NCI-H2196 (cell line): ENCODE data around the gene CDC5L.
A peak's percentile ranks its signal among the peaks of the same experiment; 100 is the strongest.
"Not testable (repeated sequence)": the region's sequence is repeated elsewhere in the genome, so short reads cannot be mapped to it uniquely, and the experiment has no call there.

Source experiments
- DNase-seq: peaks from one replicate; lab custom pipeline; 2025; ENCODE audit not compliant: unreplicated experiment; lab: John Stamatoyannopoulos, UW

CDC5L gene

DNA sequence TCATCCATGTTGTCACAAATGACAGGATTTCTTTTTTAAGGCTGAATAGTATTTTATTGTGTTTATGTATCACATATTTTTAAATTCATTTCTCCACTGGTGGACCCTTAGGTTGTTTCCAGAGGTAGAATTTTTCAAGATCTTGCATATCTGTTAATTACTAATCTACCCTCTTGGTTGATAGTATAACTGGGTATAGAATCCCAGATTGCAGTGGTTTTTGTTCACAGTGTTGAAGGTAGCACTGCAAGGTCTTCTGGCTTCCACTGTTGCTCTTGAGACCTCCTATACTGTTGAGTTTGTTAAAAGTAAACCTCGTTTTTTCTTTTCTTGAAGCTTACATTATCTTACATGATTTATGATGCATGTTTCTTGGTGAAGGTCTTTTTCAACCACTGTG, 22.9 kb downstream of the CDC5L start:
- no peak for DNase-seq

DNA sequence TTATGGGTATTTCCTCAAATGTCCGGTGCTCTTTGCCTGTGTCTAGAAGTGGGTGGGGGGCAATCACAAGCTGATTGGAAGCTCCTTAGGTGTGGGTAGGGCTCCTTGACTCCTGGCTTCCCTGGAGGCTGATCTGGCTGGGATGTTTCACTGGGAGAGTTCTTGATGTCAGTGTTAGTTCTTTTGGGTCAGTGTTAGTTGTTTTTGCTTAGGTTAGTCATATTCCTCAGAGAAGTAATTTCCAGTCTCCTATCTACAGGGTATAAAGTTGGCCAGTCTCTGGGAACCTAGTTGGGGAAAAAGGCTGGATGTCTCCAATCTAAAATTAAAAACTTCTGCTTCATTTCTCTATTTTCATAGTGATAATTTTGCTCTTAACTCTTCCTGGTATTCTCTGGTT, 23.6 kb downstream of the CDC5L start:
- no peak for DNase-seq

DNA sequence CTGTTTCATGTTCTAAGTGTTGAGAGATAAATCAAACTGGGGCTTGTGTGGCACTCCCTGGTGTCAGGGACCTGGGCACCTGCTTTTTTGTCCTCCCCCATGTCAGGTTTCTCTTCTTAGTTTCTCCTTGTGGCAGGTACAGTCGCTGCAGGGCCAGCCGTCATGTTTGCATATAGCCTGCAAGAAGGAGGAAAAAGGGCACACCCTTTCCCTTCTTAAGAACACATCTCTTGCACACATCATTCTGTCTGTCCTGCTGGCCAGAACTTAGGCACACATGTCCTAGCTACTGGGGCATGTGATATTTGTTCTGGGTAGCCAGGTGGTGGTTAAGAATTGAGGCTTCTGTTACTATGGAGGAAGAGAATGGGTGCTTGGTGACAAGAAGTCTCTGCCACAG, 27.9 kb downstream of the CDC5L start:
- DNase-seq = no peak

DNA sequence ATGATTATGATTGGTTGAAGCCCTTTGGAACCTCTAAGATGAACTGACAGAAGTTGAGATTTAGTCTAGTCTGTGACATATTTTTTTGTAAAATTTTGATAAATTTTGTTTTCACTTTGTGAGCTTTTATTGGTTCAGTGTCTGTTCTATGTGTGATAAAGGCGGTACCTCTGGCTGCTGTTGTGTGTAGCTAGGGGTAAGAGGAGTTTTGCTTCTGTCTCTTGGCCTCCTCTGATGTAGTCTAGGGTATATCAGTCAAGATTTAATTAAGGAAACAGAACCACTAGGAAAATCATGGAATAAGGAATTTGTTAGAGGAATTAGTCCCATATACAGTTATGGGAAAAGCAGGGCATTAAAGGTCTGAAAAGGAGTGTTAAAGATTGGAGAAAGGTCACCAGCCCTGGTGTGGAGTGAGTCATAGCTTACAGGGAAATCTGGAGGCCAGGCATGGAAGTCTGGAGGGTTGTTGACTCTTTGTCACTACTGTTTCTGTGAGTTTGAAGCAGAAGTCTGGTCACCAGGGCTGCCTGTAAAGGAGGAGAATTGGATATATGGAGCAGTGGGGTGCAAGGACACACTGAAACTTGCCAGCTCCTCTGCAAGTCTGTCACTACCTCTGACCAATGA, 28.5 kb downstream of the CDC5L start:
- no peak for DNase-seq

DNA sequence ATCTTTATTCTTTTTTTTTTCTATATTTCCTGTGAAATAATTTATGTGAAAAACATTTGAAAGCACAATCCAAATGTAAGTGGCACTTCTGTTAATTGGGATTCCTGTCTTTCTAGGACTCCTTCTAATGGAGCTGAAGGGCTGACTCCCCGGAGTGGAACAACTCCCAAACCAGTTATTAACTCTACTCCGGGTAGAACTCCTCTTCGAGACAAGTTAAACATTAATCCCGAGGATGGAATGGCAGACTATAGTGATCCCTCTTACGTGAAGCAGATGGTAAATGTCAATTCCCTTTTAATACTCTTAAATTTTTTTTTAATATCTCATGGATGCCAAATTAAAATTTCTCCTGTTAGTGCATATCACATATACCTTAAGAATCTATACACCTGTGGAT, 35.0 kb downstream of the CDC5L start:
- no peak for DNase-seq

DNA sequence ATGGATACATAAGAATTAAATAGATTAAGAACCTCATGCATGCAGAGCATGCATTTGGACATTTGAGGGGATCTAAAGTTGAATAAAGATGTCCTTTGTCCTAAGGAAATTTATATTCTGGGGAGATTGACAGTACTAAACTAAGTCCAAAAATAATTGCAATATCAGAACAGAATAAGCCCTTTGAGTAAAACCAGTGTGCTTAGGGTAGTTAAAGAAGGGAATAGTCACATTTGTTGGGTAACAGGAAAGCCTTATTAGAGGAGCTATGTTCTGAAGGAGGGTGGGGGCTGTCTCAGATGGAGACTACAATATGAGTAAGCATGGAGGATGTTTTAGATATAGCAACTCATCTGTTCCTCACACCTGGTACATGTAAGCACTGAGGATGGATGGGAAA, 35.8 kb downstream of the CDC5L start:
- DNase-seq = no peak

DNA sequence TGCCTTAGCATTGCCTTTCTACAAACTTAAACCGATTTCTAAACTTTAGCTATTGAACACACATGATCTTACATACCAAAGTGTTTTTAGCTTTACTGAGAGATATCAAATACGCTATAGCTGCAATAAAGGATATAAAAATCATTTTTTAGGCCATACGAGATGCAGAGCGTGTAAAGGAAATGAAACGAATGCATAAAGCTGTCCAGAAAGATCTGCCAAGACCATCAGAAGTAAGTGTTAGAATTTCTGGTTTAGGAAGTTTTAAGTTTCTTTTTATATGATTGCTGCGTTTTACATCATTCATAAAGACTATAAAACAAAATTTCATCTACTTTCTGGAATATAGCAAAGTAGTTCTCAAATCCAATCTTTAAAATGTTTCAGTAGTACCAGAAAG, 38.4 kb downstream of the CDC5L start:
- no peak for DNase-seq

DNA sequence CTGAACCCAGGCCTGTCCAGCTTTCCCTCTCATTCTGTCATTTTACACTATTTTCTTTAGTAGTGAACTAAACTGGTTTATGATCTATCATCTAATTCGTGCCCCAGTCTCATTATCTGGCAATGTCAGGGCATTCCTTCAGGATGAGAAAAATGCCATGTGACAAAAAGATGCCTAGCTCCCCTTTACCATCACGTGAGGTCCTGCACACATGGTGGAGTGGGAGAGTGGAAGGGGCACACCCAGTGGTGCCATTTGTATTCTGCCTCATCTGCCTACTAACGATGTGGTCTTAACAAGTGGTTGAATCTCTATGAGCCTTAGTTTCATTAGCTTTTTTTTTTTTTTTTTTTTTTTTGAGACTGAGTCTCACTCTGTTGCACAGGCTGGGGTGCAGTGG, 41.2 kb downstream of the CDC5L start:
- no peak for DNase-seq

DNA sequence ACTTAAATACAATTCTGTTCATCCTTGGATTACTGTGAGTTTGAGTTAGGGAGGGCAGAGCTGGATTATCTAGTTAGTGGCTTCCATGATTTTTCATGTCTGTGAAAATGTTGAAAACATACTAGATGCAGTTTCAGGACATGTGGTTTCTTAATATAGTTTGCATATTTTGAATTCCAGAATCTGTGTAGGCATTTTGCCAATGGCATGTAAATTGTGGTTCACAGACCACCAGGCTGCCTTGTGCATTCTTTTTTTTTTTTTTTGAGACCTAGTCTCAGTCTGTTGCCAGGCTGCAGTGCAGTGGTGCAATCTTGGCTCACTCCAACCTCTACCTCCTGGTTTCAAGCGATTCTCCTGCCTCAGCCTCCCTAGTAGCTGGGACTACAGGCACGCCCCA, 42.8 kb downstream of the CDC5L start:
- DNase-seq = no peak

DNA sequence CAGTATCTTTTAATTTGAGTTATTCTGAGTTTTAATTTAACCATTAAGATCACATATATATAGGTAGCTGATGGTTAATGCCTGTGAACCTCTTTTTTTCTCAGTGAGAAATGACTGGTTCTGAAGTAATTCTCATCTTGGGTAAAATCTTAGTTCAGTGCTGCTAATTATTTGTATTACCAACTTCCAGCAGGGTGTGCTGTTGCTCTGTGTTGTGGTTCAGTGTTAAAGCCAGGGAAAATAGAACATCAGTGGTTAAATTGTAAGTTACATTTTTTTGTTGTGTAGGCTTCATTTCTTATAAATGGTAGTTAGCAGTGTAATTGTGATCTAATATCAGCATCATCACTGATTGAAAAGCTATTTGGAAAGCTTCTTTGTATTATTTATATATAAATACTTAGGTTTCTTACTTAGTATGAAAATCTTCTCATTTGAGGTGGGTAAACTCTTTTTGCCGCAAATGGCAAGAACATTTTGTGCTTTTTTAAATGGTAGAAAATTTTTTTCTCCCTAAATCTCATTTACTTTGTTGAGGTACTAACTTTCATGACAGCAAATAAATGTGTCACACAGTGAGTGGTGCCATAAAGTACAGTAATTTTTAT, 43.7 kb downstream of the CDC5L start:
- DNase-seq = peak; percentile 56

DNA sequence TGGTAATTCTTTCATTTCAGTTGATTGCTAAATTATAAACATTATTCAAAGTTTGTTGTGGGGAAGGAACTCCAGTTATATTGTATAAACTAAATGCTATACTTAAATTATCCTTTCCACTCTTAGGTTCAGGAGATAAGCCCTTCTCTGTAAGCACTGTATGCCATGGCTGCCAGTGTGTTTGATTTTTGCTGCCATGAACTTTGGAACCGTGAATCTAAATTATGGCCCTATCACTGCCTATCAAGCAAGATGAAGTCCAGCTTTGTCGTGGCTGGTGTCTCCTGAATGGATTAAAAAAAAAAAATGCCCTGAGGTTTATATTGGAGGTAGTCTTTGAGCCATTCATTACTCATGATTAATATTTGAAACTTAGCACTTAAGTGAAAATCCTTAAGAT, 44.7 kb downstream of the CDC5L start:
- no peak for DNase-seq

DNA sequence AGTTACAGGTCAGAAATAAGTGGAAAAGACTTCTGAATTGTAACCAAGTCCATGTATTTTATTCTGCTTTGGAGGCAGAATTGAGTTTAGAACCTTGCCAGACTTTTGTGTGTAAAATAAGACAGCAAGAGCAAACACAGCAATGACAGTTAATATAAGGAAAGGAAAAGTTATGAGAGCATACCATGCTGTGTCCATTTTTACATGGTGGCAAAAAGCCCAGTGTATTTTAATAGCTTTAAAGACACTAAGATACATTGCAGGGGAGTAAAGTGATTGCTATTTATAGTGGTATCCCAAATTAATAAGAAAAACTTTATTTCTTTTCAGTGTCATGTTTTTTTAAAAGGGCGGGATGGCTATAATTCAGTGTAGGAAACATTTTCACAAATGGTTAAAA, 45.2 kb downstream of the CDC5L start:
- no peak for DNase-seq

DNA sequence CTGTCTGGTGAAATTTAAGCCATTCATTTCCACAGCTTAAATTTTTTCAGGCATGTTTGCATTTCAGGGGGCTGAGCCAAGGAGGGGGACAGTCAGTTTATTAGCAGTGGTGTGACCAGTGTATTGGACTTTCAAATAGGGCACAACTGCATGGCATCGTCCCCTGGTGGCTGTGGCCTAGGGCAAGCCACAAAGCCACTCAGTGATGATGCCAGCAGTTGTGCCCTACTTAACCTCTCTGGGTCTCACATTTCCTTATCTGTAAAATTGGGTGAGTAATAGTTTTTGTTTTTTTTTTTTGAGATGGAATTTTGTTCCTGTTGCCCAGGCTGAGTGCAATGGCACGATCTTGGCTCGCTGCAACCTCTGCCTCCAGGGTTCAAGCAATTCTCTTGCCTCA, 48.0 kb downstream of the CDC5L start:
- DNase-seq = no peak

DNA sequence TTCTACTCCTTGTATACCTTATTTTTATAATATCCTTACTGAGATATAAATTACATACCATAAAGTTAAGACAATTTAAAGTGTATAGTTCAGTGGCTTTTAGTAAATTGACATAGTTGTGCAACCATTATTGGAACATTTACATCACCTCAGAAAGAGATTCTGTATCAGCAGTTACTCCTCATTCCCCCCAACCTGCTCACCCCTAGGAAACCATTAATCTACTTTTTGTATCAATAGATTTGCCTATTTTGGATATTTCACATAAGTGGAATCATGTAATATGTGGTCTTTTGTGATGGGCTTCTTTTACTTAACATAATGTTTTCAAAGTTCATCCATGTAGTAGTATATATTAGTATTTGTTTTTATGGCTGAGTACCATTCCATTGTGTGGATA, 51.3 kb downstream of the CDC5L start:
- DNase-seq = no peak

DNA sequence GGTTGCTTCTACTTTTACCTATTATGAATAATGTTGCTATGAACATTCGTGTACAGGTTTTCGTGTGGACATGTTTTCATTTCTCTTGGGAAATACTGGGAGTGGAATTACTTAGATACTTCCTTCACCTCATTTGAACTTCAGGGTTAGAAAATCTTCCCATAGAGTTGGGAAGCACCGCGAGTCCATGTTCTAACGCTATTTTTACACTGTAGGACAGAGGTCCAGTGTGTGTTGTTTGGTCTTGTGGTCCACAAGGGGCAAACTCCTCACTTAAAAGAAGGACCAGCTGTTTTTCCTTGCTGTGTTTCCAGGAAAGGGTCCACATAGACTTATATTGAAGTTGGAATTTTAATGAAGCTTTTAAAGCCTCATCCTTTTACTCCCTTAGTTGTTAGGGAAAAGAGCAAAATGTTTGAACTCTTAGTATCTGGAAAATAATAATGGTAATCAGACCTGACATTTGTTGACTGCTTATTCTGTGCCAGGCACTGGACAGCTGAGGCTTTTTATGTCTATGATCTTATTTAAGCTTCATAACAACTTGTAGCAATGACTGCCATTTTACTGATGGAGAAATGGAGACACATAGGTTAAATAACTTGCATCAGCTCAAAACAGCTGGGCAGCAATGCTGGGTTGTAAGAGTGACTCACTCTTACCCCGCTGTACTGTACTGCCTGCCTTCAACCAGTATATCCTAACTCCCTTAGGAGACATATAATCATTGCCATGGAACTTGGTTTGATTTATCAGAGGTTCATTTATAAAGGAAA, 52.0 kb downstream of the CDC5L start:
- no peak for DNase-seq

DNA sequence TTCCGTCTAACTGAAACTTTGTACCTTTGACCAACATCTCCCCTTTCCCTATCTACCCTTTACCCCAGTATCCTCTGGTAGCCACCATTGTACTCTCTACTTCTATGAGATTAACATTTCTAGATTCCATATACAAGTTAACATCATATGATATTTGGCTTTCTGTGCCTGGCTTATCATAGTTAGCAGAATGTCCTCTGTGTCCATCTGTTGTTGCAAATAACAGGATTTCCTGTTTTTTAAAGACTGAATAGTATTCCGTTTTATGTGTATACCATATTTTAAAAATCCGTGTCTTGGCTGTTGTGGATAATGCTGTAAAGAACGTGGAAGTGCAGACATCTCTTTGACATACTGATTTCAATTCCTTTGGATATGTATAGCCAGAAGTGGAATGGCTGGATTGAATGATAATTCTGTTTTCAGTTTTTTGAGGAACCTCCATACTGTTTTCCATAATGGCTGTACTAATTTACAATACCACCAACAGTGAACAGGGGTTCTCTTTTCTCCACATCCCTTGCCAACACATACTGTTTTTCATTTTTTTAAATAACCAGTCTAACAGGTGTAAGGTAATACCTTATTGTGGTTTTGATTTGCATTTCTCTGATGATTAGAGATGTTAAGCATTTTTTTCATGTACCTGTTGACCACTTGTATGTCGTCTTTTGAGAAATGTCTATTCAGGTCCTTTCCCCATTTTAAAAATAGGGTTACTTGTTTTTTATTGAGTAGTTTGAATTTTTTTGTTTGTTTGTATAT, 53.8 kb downstream of the CDC5L start:
- DNase-seq = no peak

DNA sequence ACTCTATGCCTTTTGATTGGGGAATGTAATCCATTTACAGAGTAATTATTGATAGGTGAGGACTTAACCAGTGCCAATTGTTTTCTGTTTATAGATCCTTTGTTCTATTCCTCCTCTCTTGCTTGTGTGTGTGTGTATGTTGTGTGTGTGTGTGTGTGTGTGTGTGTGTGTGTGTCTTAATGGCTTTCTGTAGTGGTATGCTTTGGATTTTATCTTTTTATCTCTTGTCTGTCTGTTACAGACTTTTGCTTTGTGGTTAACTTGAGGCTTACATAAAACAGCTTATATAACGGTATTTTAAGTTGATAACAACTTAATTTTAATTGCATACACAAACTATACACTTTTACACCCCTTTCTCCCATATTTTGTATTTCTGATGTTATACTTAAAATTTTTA, 54.7 kb downstream of the CDC5L start:
- no peak for DNase-seq

DNA sequence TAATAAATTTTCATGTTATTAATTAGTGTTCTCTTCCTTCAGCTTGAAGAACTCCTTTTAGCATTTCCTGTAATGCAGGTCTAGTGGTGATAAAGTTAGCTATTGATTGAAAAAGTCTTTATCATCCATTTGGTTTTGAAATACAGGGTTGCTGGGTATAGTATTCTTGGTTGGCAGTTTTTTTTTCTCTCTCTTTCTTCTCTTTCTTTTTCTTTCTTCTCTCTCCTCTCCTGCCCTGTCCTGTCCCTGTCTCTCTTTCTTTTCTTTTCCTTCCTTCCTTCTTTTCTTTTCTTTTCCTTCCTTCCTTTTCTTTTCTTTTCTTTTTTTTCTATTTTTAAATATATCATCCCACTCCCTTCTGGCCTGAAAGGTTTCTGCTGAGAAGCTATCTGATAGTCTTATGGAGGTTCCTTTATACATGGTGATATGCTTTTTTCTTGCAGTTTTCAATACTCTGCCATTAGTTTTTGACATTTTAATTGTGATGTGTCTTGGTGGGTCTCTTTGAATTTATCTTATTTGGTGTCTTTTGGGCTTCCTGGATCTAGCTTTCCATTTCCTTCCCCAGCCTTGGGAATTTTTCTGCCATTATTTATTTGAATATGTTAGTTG, 55.4 kb downstream of the CDC5L start:
- no peak for DNase-seq

DNA sequence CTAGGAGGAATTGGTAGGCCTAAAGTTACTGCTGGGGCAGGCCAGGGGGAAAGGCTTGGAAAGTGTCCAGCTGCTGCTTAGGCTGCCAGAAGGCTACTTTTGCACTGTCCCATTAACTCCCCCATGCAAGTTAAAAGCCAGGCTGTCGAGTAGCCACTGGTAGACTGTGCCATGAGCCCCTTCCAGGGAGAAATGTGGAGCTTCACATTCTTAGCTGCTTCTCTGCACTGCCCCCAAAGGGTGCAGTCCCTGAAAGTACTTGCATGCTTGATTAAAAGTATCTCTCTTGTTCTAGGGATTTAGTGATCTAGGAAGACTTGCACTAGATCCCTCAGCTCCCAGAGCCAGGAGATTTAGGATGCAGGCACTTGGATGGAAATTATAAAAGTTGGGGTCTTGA, 57.3 kb downstream of the CDC5L start:
- DNase-seq = no peak

DNA sequence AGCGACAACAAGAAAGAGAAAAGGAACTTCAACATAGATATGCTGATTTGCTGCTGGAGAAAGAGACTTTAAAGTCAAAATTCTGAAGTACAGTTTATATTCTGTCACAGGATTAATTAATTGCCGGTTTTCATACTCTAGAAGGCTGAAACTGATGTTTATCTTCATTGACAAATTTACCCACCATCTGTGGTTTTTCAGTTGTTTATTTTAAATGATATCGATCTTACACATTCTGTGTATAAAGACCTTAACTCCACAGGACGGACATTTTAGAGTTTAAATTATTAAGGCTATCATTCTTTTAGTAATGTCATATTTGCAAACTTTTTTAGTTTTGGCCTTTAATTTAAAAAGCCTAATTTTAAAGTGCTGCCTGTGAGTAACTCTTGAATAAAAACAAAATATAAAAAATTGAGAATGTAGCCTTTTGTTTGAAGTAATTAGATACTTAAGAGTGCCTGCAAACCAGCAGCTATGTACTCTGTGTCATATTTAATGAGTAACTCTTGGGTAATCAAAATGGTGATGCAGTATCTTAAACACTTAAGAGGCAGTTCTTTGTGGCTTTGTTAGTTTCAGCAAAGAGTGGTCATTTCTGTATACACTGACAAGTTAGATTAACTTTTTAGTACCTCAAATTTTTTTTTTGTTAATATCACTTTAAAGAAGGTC, 59.3 kb downstream of the CDC5L start:
- peak; percentile 17 for DNase-seq

DNA sequence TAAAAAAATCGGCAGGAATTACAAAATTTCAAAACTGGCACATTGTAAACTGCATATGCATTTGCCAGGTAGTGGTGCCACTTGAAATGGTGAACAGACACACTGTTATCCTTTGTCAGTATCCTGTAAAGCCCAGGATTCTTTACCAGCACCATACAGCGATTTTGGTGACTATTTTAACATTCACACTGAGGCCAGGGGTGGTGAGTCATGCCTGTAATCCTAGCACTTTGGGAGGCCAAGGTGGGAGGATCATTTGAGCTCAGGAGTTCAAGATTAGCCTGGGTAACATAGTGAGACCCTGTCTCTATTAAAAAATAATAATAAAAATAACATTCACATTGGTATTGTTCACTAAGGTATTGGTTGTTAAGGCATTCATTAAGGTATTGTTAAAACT, 61.7 kb downstream of the CDC5L start:
- DNase-seq = not testable (repeated sequence)
